Muscle of back (tissue), 11 donors: ENCODE measurements around the gene FBXO21. TPM values are rescaled to one million over a fixed set of nuclear protein-coding genes. Genes with fewer than 3 reads are reported as not detected.
"Not testable (repeated sequence)": the region's sequence is repeated elsewhere in the genome, so short reads cannot be mapped to it uniquely, and the experiment has no call there.

ENCODE experiments used
- DNase-seq, 3 donors: peaks; one replicate each; pipeline versions ENCODE4 v3.0.0 to v3.0.0-alpha.2; 2013
- polyA plus RNA-seq, 10 donors: library from polyadenylated mRNA; unstranded; fragments of 120-200 nt; gene quantifications; one replicate each; pipeline ENCODE4 v1.2.1, GENCODE V29; 2013; ENCODE audit not compliant: insufficient read length in 10 of 10

Gene FBXO21
- polyA plus RNA-seq, 10 donors, result 20.6 to 27.3 (median 23.4) TPM

- DNase-seq, result no peak
Observed at GRCh38 chr12:117111386-117111785, 78.9 kb downstream of the FBXO21 start.

GRCh38 chr12:117109943-117110635 is 80.2 kb downstream of the FBXO21 start:
- no peak for DNase-seq

GRCh38 chr12:117105902-117106301 is 84.4 kb downstream of the FBXO21 start:
- DNase-seq, result no peak

GRCh38 chr12:117104003-117104402 is 86.3 kb downstream of the FBXO21 start:
- not testable (repeated sequence) for DNase-seq

- DNase-seq, result no peak
Observed at GRCh38 chr12:117102800-117103181, 87.5 kb downstream of the FBXO21 start.

GRCh38 chr12:117101953-117102799 is 88.1 kb downstream of the FBXO21 start:
- no peak for DNase-seq

GRCh38 chr12:117100851-117101673 is 89.2 kb downstream of the FBXO21 start:
- DNase-seq, result no peak

GRCh38 chr12:117100251-117100650 is 90.0 kb downstream of the FBXO21 start:
- DNase-seq, result peak in 1 of 3 donors; percentile 31

GRCh38 chr12:117098361-117099217 is 91.7 kb downstream of the FBXO21 start:
- DNase-seq, result no peak

GRCh38 chr12:117098024-117098360 is 92.3 kb downstream of the FBXO21 start:
- no peak for DNase-seq

GRCh38 chr12:117097159-117097558 is 93.1 kb downstream of the FBXO21 start:
- DNase-seq, result no peak

GRCh38 chr12:117096501-117097042 is 93.7 kb downstream of the FBXO21 start:
- DNase-seq, result no peak

- DNase-seq, result not testable (repeated sequence)
Observed at GRCh38 chr12:117095191-117095590, 95.1 kb downstream of the FBXO21 start.

- no peak for DNase-seq
Observed at GRCh38 chr12:117093918-117094630, 96.2 kb downstream of the FBXO21 start.

- no peak for DNase-seq
Observed at GRCh38 chr12:117093431-117093830, 96.8 kb downstream of the FBXO21 start.

GRCh38 chr12:117092886-117093285 is 97.4 kb downstream of the FBXO21 start:
- no peak for DNase-seq

GRCh38 chr12:117092511-117092780 is 97.8 kb downstream of the FBXO21 start:
- DNase-seq, result no peak
